GM12878 (cell line): ENCODE results near the gene TSC22D4. TPM values are rescaled to one million over a fixed set of nuclear protein-coding genes. Genes with fewer than 3 reads are reported as not detected.

ENCODE experiments used
- GABPA ChIP-seq: IDR thresholded peaks from 2 replicates; pipeline ENCODE4 v1.6.1; 2014; ENCODE audit warnings: antibody characterized with exemption, low read depth, mild to moderate bottlenecking, inconsistent platforms
- GATAD2B ChIP-seq: fragments of 450-650 bp; conservative IDR thresholded peaks from 2 replicates; pipeline ENCODE4 v1.6.1; 2017; ENCODE audit warnings: low read depth, mild to moderate bottlenecking, moderate library complexity
- HCFC1 ChIP-seq: fragments of 150-350 bp; IDR thresholded peaks from 2 replicates; pipeline ENCODE4 v1.6.1; 2014; ENCODE audit warnings: low read length
- IRF3 ChIP-seq: fragments of 450-650 bp; IDR thresholded peaks from 2 replicates; pipeline ENCODE4 v1.6.1; 2014; ENCODE audit warnings: mild to moderate bottlenecking
- JUNB ChIP-seq: IDR thresholded peaks from 2 replicates; pipeline ENCODE4 v1.6.1; 2016; ENCODE audit warnings: antibody characterized with exemption, mild to moderate bottlenecking
- MEF2A ChIP-seq: IDR thresholded peaks from 2 replicates; pipeline ENCODE4 v1.6.1; 2011; ENCODE audit warnings: low read depth, mild to moderate bottlenecking, low read length, moderate library complexity; ENCODE audit not compliant: insufficient read depth
- MTA2 ChIP-seq: fragments of 450-650 bp; IDR thresholded peaks from 2 replicates; pipeline ENCODE4 v1.6.1; 2016; ENCODE audit warnings: low read depth, mild to moderate bottlenecking, moderate library complexity
- NR2C1 ChIP-seq: fragments of 450-650 bp; IDR thresholded peaks from 2 replicates; pipeline ENCODE4 v1.6.1; 2017; ENCODE audit warnings: antibody characterized with exemption, mild to moderate bottlenecking, moderate library complexity
- RCOR1 ChIP-seq: conservative IDR thresholded peaks from 2 replicates; pipeline ENCODE4 v1.6.1; 2012; ENCODE audit warnings: low read depth, low read length, improper control_type of control experiment
- REST ChIP-seq: IDR thresholded peaks from 2 replicates; pipeline ENCODE4 v1.6.1; 2012; ENCODE audit warnings: mild to moderate bottlenecking, low read depth, low read length
- SIX5 ChIP-seq: IDR thresholded peaks from 2 replicates; pipeline ENCODE4 v1.6.1; 2011; ENCODE audit warnings: mild to moderate bottlenecking, low read depth, low read length, moderate library complexity; ENCODE audit not compliant: severe bottlenecking
- SMAD1 ChIP-seq: fragments of 450-650 bp; IDR thresholded peaks from 2 replicates; pipeline ENCODE4 v1.6.1; 2018; ENCODE audit warnings: mild to moderate bottlenecking, low read depth; ENCODE audit not compliant: partially characterized antibody
- USF2 ChIP-seq: IDR thresholded peaks from 2 replicates; pipeline ENCODE4 v1.6.1; 2011; ENCODE audit warnings: low read depth, low read length, improper control_type of control experiment, borderline replicate concordance
- YY1 ChIP-seq: IDR thresholded peaks from 2 replicates; pipeline ENCODE4 v1.6.1; 2011; ENCODE audit warnings: low read depth, mild to moderate bottlenecking, low read length
- ZBTB40 ChIP-seq: fragments of 450-650 bp; IDR thresholded peaks from 2 replicates; pipeline ENCODE4 v1.6.1; 2016; ENCODE audit warnings: mild to moderate bottlenecking, moderate library complexity, borderline replicate concordance
- ZNF687 ChIP-seq: fragments of 450-650 bp; IDR thresholded peaks from 2 replicates; pipeline ENCODE4 v1.6.1; 2017; ENCODE audit warnings: mild to moderate bottlenecking, moderate library complexity
- polyA plus RNA-seq, 11 experiments: library from polyadenylated mRNA; depleted of rRNA in 4 of 11; unstranded in 6 of 11; stranded (reverse) in 5 of 11; fragments of >200 nt; fragmentation: Nextera tagmentation in 4 of 11; fragmentation: Illumina TruSeq in 1 of 11; extraction: Ambion mirVana in 4 of 11; extraction: Trizol in 1 of 11; gene quantifications; 1 replicate in 1 of 11; 2 replicates in 10 of 11; pipeline versions ENCODE4 v1.2.1 to v1.2.3, GENCODE V29; 2011 to 2016; ENCODE audit warnings: inconsistent platforms in 2 of 11, missing spikeins in 2 of 11, low read depth in 1 of 11
- total RNA-seq, 4 experiments: library from RNA; depleted of rRNA in 3 of 4; stranded (reverse); fragments of >200 nt in 3 of 4; fragmentation: Illumina TruSeq in 1 of 4; extraction: Trizol in 1 of 4; gene quantifications; 2 replicates each; pipeline versions ENCODE4 v1.2.1 to v1.2.3, GENCODE V29; 2013 to 2021

The TSC22D4 gene
- total and polyA plus RNA-seq, 10 of the 15 experiments (the other 5 are each of a cell fraction or from before 2014, with no cell fraction given), result 0.50 to 65.7 (median 24.4) TPM

GRCh38 chr7:100483090-100483721, 4.2 kb upstream of the TSC22D4 start (continued):
- TF ChIP-seq USF2 (no peak), SIX5 (no peak), IRF3 (no peak; the same call in 1 of the 2 replicates), RCOR1 (no peak), REST (no peak), MTA2 (0 out of 2 replicates have a peak, but pooled peaks have one; percentile 28), GATAD2B (peak; percentile 96), SMAD1 (no peak), ZNF687 (peak; percentile 60), NR2C1 (peak; percentile 85), YY1 (peak; percentile 77; the same call in 1 of the 2 replicates), MEF2A (no peak), JUNB (no peak), ZBTB40 (no peak), GABPA (no peak), HCFC1 (no peak; the same call in 1 of the 2 replicates)
